WTC11 (cell line): ENCODE results near the gene RAP1GAP. TPM values are rescaled to one million over a fixed set of nuclear protein-coding genes. Genes with fewer than 3 reads are reported as not detected.

ENCODE experiments used
- ATAC-seq: fragments of 200-7000 bp; cut with Tn5 transposase; 2 replicates; pipeline ENCODE4 v1.10.0; 2021; ENCODE audit warnings: mild to moderate bottlenecking, moderate library complexity
- CTCF ChIA-PET: fragments of 300-600 bp; sonication (Branson Sonifier 250); formaldehyde crosslinking; loops from one replicate; lab custom pipeline; 2021; ENCODE audit warnings: antibody characterized with exemption; lab: Charles Lee
- POLR2A ChIA-PET: fragments of 350-600 bp; sonication (Branson Sonifier 250); formaldehyde crosslinking; loops from one replicate; lab custom pipeline; 2021; ENCODE audit warnings: antibody characterized with exemption; lab: Charles Lee
- DNase-seq: peaks from one replicate; pipeline ENCODE4 v3.0.0; 2021; ENCODE audit warnings: low spot score
- H3K27ac Mint-ChIP-seq: 2 replicates; pipeline ENCODE4 v1.8.0; 2021; ENCODE audit warnings: mixed read lengths
- H3K27me3 Mint-ChIP-seq: 2 replicates; pipeline ENCODE4 v1.8.0; 2021; ENCODE audit warnings: low read depth, mild to moderate bottlenecking, moderate library complexity, mixed read lengths
- H3K36me3 Mint-ChIP-seq: 2 replicates; pipeline ENCODE4 v1.8.0; 2021; ENCODE audit warnings: mixed read lengths
- H3K4me1 Mint-ChIP-seq: 2 replicates; pipeline ENCODE4 v1.8.0; 2022; ENCODE audit warnings: mixed read lengths
- H3K4me3 Mint-ChIP-seq: 2 replicates; pipeline ENCODE4 v1.8.0; 2021; ENCODE audit warnings: mild to moderate bottlenecking, moderate library complexity, mixed read lengths
- H3K9me3 Mint-ChIP-seq: 2 replicates; pipeline ENCODE4 v1.8.0; 2021; ENCODE audit warnings: mixed read lengths
- FOXJ3 ChIP-seq: sonication (generic); formaldehyde crosslinking; IDR thresholded peaks from 2 replicates; pipeline ENCODE4 v1.9.0; 2021; ENCODE audit warnings: missing genetic modification reagents, mild to moderate bottlenecking, borderline replicate concordance
- FOXP1 ChIP-seq: sonication (generic); formaldehyde crosslinking; IDR thresholded peaks from 2 replicates; pipeline ENCODE4 v1.8.0; 2022; ENCODE audit warnings: missing genetic modification reagents, mild to moderate bottlenecking, moderate library complexity, borderline replicate concordance
- KAT7 ChIP-seq: sonication (generic); formaldehyde crosslinking; IDR thresholded peaks from 2 replicates; pipeline ENCODE4 v1.8.1; 2023; ENCODE audit warnings: missing genetic modification reagents, mild to moderate bottlenecking, borderline replicate concordance
- MYBL2 ChIP-seq: sonication (generic); formaldehyde crosslinking; IDR thresholded peaks from 2 replicates; pipeline ENCODE4 v1.8.1; 2023; ENCODE audit warnings: mild to moderate bottlenecking, moderate library complexity, missing genetic modification reagents
- NR2C2 ChIP-seq: sonication (generic); formaldehyde crosslinking; IDR thresholded peaks from 2 replicates; pipeline ENCODE4 v1.8.0; 2022; ENCODE audit warnings: mild to moderate bottlenecking, missing genetic modification reagents
- SMAD4 ChIP-seq: sonication (generic); formaldehyde crosslinking; IDR thresholded peaks from 2 replicates; pipeline ENCODE4 v1.8.0; 2022; ENCODE audit warnings: mild to moderate bottlenecking, missing genetic modification reagents
- SP1 ChIP-seq: sonication (generic); formaldehyde crosslinking; conservative IDR thresholded peaks from 2 replicates; pipeline ENCODE4 v1.8.1; 2022; ENCODE audit warnings: missing genetic modification reagents
- TEAD4 ChIP-seq: sonication (generic); formaldehyde crosslinking; IDR thresholded peaks from 2 replicates; pipeline ENCODE4 v1.8.0; 2022; ENCODE audit warnings: mild to moderate bottlenecking, missing genetic modification reagents
- ZNF121 ChIP-seq: sonication (generic); formaldehyde crosslinking; IDR thresholded peaks from 2 replicates; pipeline ENCODE4 v1.8.0; 2023; ENCODE audit warnings: missing genetic modification reagents
- total RNA-seq: library from RNA; stranded (reverse); gene quantifications from 3 replicates; pipeline ENCODE4 v1.2.3, GENCODE V29; 2021
- TF ChIP-seq, protein P1 (sequence below): sonication (generic); formaldehyde crosslinking; IDR thresholded peaks from 2 replicates; pipeline ENCODE4 v1.8.0; 2023; ENCODE audit warnings: missing genetic modification reagents
- TF ChIP-seq, protein P2 (sequence below): sonication (generic); formaldehyde crosslinking; IDR thresholded peaks from 2 replicates; pipeline ENCODE4 v1.8.0; 2022; ENCODE audit warnings: mild to moderate bottlenecking, missing genetic modification reagents
- TF ChIP-seq, protein P3 (sequence below): sonication (generic); formaldehyde crosslinking; IDR thresholded peaks from 2 replicates; pipeline ENCODE4 v1.8.1; 2022; ENCODE audit warnings: low read depth, missing genetic modification reagents, borderline replicate concordance
- TF ChIP-seq, protein P4 (sequence below): sonication (generic); formaldehyde crosslinking; conservative IDR thresholded peaks from 2 replicates; pipeline ENCODE4 v1.8.1; 2022; ENCODE audit warnings: mild to moderate bottlenecking, missing genetic modification reagents
- TF ChIP-seq, protein P5 (sequence below): sonication (generic); formaldehyde crosslinking; IDR thresholded peaks from 2 replicates; pipeline ENCODE4 v1.8.1; 2023; ENCODE audit warnings: mild to moderate bottlenecking, moderate library complexity, missing genetic modification reagents
- TF ChIP-seq, protein P6 (sequence below): sonication (generic); formaldehyde crosslinking; IDR thresholded peaks from 2 replicates; pipeline ENCODE4 v1.8.0; 2022; ENCODE audit warnings: missing genetic modification reagents
- TF ChIP-seq, protein P7 (sequence below): sonication (generic); formaldehyde crosslinking; IDR thresholded peaks from 2 replicates; pipeline ENCODE4 v1.8.1; 2023; ENCODE audit warnings: mild to moderate bottlenecking, missing genetic modification reagents, moderate library complexity

The RAP1GAP gene
- total RNA-seq, 1 experiment from 2014 or later: 7.6 TPM

DNA sequence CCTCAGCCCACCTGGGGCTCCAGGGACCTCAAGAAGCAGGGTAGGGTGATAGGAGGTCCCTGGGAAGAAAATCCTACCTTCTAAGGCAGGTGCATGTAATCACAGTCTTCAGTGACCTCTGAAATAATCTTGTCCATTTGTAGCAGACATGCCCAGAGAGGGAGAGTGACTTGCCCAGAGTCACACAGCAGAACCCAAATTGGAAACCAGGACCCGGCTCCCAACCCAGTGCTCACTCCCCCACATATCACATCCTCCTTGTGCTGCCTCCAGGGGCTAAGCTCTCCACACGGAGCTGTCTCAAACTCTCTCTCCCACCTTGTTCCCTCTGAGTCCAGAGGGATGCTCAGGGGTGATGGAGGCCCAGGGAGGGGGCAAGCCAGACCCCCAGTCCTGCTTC is 72.5 kb downstream of the RAP1GAP start:
- TF ChIP-seq, protein P1, sequence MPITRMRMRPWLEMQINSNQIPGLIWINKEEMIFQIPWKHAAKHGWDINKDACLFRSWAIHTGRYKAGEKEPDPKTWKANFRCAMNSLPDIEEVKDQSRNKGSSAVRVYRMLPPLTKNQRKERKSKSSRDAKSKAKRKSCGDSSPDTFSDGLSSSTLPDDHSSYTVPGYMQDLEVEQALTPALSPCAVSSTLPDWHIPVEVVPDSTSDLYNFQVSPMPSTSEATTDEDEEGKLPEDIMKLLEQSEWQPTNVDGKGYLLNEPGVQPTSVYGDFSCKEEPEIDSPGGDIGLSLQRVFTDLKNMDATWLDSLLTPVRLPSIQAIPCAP (CRISPR knock-in tag): no peak
- TF ChIP-seq ZNF121 (CRISPR knock-in tag): no peak
- TF ChIP-seq, protein P2, sequence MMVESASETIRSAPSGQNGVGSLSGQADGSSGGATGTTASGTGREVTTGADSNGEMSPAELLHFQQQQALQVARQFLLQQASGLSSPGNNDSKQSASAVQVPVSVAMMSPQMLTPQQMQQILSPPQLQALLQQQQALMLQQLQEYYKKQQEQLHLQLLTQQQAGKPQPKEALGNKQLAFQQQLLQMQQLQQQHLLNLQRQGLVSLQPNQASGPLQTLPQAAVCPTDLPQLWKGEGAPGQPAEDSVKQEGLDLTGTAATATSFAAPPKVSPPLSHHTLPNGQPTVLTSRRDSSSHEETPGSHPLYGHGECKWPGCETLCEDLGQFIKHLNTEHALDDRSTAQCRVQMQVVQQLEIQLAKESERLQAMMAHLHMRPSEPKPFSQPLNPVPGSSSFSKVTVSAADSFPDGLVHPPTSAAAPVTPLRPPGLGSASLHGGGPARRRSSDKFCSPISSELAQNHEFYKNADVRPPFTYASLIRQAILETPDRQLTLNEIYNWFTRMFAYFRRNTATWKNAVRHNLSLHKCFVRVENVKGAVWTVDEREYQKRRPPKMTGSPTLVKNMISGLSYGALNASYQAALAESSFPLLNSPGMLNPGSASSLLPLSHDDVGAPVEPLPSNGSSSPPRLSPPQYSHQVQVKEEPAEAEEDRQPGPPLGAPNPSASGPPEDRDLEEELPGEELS (CRISPR knock-in tag): no peak
- TF ChIP-seq FOXP1 (CRISPR knock-in tag): no peak
- no peak for TF ChIP-seq NR2C2 (CRISPR knock-in tag)
- no peak for TF ChIP-seq SMAD4 (CRISPR knock-in tag)
- TF ChIP-seq, protein P3, sequence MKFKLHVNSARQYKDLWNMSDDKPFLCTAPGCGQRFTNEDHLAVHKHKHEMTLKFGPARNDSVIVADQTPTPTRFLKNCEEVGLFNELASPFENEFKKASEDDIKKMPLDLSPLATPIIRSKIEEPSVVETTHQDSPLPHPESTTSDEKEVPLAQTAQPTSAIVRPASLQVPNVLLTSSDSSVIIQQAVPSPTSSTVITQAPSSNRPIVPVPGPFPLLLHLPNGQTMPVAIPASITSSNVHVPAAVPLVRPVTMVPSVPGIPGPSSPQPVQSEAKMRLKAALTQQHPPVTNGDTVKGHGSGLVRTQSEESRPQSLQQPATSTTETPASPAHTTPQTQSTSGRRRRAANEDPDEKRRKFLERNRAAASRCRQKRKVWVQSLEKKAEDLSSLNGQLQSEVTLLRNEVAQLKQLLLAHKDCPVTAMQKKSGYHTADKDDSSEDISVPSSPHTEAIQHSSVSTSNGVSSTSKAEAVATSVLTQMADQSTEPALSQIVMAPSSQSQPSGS (CRISPR knock-in tag): no peak
- TF ChIP-seq, protein P4, sequence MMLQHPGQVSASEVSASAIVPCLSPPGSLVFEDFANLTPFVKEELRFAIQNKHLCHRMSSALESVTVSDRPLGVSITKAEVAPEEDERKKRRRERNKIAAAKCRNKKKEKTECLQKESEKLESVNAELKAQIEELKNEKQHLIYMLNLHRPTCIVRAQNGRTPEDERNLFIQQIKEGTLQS (CRISPR knock-in tag): no peak
- TF ChIP-seq, protein P5, sequence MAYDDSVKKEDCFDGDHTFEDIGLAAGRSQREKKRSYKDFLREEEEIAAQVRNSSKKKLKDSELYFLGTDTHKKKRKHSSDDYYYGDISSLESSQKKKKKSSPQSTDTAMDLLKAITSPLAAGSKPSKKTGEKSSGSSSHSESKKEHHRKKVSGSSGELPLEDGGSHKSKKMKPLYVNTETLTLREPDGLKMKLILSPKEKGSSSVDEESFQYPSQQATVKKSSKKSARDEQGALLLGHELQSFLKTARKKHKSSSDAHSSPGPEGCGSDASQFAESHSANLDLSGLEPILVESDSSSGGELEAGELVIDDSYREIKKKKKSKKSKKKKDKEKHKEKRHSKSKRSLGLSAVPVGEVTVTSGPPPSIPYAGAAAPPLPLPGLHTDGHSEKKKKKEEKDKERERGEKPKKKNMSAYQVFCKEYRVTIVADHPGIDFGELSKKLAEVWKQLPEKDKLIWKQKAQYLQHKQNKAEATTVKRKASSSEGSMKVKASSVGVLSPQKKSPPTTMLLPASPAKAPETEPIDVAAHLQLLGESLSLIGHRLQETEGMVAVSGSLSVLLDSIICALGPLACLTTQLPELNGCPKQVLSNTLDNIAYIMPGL (CRISPR knock-in tag): no peak
- TF ChIP-seq, protein P6, sequence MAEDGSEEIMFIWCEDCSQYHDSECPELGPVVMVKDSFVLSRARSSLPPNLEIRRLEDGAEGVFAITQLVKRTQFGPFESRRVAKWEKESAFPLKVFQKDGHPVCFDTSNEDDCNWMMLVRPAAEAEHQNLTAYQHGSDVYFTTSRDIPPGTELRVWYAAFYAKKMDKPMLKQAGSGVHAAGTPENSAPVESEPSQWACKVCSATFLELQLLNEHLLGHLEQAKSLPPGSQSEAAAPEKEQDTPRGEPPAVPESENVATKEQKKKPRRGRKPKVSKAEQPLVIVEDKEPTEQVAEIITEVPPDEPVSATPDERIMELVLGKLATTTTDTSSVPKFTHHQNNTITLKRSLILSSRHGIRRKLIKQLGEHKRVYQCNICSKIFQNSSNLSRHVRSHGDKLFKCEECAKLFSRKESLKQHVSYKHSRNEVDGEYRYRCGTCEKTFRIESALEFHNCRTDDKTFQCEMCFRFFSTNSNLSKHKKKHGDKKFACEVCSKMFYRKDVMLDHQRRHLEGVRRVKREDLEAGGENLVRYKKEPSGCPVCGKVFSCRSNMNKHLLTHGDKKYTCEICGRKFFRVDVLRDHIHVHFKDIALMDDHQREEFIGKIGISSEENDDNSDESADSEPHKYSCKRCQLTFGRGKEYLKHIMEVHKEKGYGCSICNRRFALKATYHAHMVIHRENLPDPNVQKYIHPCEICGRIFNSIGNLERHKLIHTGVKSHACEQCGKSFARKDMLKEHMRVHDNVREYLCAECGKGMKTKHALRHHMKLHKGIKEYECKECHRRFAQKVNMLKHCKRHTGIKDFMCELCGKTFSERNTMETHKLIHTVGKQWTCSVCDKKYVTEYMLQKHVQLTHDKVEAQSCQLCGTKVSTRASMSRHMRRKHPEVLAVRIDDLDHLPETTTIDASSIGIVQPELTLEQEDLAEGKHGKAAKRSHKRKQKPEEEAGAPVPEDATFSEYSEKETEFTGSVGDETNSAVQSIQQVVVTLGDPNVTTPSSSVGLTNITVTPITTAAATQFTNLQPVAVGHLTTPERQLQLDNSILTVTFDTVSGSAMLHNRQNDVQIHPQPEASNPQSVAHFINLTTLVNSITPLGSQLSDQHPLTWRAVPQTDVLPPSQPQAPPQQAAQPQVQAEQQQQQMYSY (CRISPR knock-in tag): no peak
- TF ChIP-seq TEAD4: no peak
- no peak for TF ChIP-seq KAT7 (CRISPR knock-in tag)
- no peak for TF ChIP-seq MYBL2 (CRISPR knock-in tag)
- TF ChIP-seq, protein P7, sequence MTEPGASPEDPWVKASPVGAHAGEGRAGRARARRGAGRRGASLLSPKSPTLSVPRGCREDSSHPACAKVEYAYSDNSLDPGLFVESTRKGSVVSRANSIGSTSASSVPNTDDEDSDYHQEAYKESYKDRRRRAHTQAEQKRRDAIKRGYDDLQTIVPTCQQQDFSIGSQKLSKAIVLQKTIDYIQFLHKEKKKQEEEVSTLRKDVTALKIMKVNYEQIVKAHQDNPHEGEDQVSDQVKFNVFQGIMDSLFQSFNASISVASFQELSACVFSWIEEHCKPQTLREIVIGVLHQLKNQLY (CRISPR knock-in tag): no peak
- TF ChIP-seq FOXJ3 (CRISPR knock-in tag): no peak
- TF ChIP-seq SP1: no peak
- ChIA-PET POLR2A (no interaction called here), CTCF (interaction anchor here (0.5 to 2.7 kb wide), 5 partner anchors 9 to 106 kb away, joined by 3 to 14 read pairs (median 7); no protein-coding TSS in a partner anchor)
- Mint-ChIP-seq H3K36me3 (no peaks in the 10 kb centered on the region), H3K27ac (no peak overlapping the region), H3K4me1 (peaks cover 5% of the 10 kb centered on the region), H3K27me3 (no peaks in the 10 kb centered on the region), H3K9me3 (no peaks in the 10 kb centered on the region), H3K4me3 (no peak overlapping the region)
- DNase-seq (no peak), ATAC-seq (no peak)
